NT2/D1 (cell line): Measurements from ENCODE around the gene ZNF792.

Source experiments
- SUZ12 ChIP-seq: IDR thresholded peaks from 2 replicates; pipeline ENCODE4 v1.6.1; 2011; ENCODE audit not compliant: insufficient read length, insufficient read depth; ENCODE audit errors: extremely low read depth
- YY1 ChIP-seq: IDR thresholded peaks from 2 replicates; pipeline ENCODE4 v1.6.1; 2011; ENCODE audit not compliant: insufficient read length, insufficient read depth

- TF ChIP-seq YY1 (no peak), SUZ12 (no peak)
Observed at GRCh38 chr19:35011091-35011689, 47.2 kb upstream of the ZNF792 start.
